Retina (tissue), 1 donor: ENCODE data around the gene MAGI2.
A peak's percentile ranks its signal among the peaks of the same experiment; 100 is the strongest.

Experiments used
- DNase-seq: peaks from one replicate; pipeline ENCODE4 v3.0.0-alpha.2; 2016

MAGI2 gene

GRCh38 chr7:78041423-78041822, 1412.0 kb downstream of the MAGI2 start:
- no peak for DNase-seq

GRCh38 chr7:78039790-78040776, 1413.4 kb downstream of the MAGI2 start:
- peak; percentile 40 for DNase-seq

GRCh38 chr7:78038465-78039080, 1414.9 kb downstream of the MAGI2 start:
- no peak for DNase-seq

- DNase-seq, result no peak
Observed at GRCh38 chr7:78037603-78038002, 1415.9 kb downstream of the MAGI2 start.

- DNase-seq, result no peak
Observed at GRCh38 chr7:78033410-78033809, 1420.1 kb downstream of the MAGI2 start.

- DNase-seq, result no peak
Observed at GRCh38 chr7:78026492-78026891, 1427.0 kb downstream of the MAGI2 start.

GRCh38 chr7:78024591-78024990, 1428.9 kb downstream of the MAGI2 start:
- DNase-seq, result no peak

GRCh38 chr7:78023191-78023590, 1430.3 kb downstream of the MAGI2 start:
- DNase-seq, result no peak

GRCh38 chr7:78022165-78022564, 1431.3 kb downstream of the MAGI2 start:
- no peak for DNase-seq

- DNase-seq, result no peak
Observed at GRCh38 chr7:78020874-78021249, 1432.6 kb downstream of the MAGI2 start.

GRCh38 chr7:78020136-78020873, 1433.2 kb downstream of the MAGI2 start:
- DNase-seq, result peak; percentile 80

GRCh38 chr7:78019447-78020135, 1433.9 kb downstream of the MAGI2 start:
- peak; percentile 91 for DNase-seq

GRCh38 chr7:78018641-78019446, 1434.6 kb downstream of the MAGI2 start:
- DNase-seq, result peak; percentile 76

- DNase-seq, result peak; percentile 11
Observed at GRCh38 chr7:78017591-78018100, 1435.8 kb downstream of the MAGI2 start.

GRCh38 chr7:78015574-78016260, 1437.8 kb downstream of the MAGI2 start:
- no peak for DNase-seq

GRCh38 chr7:78014401-78014800, 1439.1 kb downstream of the MAGI2 start:
- no peak for DNase-seq

- DNase-seq, result no peak
Observed at GRCh38 chr7:78013386-78013785, 1440.1 kb downstream of the MAGI2 start.

GRCh38 chr7:78011642-78012041, 1441.8 kb downstream of the MAGI2 start:
- no peak for DNase-seq

GRCh38 chr7:78007231-78007630, 1446.2 kb downstream of the MAGI2 start:
- no peak for DNase-seq

- DNase-seq, result no peak
Observed at GRCh38 chr7:78006063-78006755, 1447.3 kb downstream of the MAGI2 start.
